GM21390 (cell line): Measurements from ENCODE around the gene MSI2.
"Not testable (repeated sequence)": the region's sequence is repeated elsewhere in the genome, so short reads cannot be mapped to it uniquely, and the experiment has no call there.

Experiments
- ATAC-seq: cut with Tn5 transposase; IDR thresholded peaks from one replicate; pipeline ENCODE4 v1.9.1; 2021; ENCODE audit not compliant: unreplicated experiment

MSI2 gene

DNA sequence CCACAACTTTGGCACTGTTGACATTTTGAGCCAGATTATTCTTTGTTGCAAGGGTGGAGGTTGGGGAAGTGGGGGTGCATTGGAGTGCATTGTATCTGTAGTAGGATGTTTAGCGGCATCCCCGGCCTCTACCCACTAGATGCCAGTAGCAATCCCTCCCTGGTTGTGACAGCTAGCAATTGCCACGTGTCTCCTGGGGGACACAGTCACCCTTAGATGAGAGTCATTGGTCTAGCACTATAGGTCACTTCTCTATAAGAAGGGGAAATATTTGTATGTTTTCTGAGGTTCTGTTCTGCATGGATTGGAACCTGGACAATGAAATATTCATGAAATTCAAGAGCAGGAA lies 32.4 kb downstream of the MSI2 start:
- no peak for ATAC-seq

DNA sequence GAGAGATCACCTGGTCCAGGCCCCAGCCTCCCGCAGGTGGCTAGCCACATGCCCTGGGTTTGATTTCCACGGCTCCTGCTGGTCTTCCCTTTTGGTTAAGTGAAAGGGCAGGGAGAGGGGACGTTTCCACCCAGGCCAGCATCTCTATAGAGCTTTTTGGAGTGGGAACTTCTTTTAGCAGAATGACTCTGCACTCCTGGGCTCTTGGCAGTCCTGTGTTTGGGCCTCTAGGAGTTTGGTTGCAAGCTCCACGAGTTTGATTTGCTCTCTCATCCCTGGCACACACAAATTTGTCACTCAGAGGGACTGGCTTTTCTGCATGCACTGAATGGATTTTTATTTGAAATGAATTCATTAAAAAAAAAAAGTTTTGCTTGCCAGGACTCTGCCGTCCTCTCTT lies 32.8 kb downstream of the MSI2 start:
- no peak for ATAC-seq

DNA sequence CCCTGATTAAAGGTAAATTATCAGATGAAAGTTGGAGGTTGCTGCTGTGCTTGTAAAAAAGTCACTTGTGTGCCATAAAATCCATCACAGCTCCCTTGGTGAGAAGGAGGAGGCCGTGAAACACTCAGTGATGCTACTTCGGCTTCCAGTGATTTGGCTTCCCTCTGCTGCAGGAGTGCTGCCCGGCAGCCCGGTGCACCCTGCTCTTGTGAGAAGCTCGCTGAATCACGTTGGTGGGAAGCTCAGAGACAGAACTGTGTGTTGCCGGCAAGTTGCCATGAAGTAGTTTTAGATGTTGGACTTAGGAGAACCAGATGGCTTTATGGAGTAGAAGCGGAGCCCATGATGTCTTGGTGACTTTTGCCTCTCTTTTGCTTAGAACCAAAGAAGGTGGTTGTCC lies 33.3 kb downstream of the MSI2 start:
- ATAC-seq, result no peak

DNA sequence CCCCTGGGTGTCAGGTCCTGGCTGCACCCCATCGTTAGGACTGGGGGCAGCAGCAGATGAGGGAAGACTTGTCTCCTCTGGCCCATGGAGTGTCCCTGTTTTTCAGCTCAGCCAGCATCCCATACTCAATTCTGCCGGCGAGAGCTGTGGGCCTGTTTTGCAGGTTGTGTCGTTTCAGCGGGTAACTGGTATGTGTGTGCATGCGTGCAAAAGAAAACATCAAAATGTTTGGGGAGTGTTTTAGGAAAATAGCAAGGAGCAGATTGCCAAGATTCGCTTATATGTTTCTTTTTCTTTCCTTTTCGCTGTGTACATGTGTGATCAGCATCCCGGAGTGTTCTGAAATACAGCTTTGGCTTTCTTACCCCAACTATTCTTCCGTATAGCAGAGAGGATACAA lies 34.7 kb downstream of the MSI2 start:
- ATAC-seq, result no peak

DNA sequence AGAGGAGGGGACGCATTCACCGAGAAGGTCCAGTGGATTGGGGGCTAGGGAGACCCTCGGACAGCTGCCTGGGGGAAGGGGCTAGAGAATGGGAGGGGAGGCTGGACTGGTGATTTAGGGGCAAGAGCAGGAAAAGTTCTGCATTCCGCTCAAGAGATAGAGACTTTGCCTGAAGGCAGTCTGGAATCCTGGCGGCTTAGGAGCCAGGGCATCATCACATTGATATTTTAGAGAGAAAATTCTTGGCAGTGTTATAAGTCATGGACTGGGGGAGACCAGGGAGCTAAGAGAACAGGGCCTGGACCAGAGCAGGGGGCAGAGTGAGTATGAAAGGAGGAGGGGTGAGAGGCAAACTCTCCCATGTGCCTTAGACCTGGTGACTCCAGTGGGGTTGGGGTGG lies 35.8 kb downstream of the MSI2 start:
- no peak for ATAC-seq

DNA sequence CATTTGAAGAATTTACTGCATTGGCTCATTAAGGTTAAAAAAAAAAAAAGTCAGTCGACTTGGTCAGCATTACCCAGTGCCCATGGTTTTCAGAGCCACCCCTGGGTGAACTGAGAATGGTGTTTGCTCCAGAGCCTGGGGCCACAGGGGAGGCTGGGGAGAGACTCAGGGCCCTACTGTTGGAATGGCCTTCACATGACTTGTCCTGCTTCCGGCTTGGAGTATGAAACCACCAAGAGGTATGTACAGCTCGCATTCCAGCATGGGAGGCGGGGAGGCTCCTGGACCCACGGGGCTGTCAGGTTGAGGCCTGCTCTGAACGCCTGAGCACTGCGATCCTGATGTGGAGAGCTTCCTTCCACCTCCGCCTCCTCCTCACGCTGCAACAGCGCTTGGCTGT lies 36.8 kb downstream of the MSI2 start:
- no peak for ATAC-seq

DNA sequence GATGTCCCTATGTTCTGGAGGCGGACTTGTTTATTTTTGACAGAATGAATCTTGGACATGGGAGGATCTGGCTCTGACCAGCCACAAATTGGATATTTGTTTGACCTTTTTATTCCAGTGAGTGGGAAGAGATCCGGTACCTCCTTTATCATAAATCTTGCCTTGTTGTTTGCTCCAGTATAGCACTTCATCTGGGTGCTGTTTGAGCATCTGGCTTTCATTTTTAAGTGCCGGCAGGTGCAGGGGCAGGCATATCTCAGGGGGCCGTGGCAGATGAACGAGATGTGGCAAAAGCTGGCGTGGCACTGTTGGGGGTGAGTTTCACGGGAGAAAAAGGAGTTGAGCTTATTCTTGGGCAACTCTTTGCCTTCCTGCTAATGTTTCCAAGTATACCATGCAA lies 37.8 kb downstream of the MSI2 start:
- ATAC-seq, result no peak

DNA sequence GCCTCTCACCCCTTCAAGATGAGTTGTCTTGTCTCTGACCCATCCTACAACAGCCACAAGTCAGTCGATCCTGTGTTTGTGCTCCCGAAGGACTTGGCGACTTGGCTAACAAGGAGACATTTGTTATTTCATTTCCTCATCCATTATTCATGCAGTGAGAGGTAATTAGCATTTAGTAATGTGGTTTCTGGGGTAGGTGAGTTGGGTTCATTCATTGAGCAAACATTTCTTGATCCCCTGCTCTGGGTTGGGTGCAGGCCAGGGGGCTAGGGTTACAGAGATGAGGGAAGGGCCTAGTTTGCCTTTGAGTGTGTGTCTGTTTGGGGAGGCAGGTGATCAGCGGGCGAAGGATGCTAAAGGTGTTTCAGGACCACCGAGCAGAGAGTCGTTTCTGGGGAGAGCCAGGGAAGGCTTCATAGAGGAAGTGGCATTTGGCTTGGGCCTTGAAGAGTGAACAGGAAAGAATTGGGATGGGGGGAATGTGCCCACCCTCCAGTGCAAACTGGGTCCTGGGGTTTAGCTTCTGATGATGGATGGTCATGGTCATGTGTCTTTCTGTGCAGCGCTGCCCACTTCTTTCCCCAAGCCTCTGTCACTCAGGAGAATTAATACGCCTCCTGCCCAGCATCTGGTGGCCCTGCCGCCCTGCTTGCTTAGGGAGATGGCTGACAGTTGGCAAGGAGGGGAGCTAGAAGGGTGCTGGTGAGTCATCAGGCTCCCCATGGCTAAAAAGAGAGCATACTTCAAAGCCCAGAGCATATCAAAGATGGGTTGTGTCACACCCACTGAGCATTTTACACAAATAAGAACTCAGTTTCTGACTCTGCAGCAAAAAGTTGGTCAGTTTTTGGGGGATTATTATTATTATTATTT lies 38.5 kb downstream of the MSI2 start:
- no peak for ATAC-seq

DNA sequence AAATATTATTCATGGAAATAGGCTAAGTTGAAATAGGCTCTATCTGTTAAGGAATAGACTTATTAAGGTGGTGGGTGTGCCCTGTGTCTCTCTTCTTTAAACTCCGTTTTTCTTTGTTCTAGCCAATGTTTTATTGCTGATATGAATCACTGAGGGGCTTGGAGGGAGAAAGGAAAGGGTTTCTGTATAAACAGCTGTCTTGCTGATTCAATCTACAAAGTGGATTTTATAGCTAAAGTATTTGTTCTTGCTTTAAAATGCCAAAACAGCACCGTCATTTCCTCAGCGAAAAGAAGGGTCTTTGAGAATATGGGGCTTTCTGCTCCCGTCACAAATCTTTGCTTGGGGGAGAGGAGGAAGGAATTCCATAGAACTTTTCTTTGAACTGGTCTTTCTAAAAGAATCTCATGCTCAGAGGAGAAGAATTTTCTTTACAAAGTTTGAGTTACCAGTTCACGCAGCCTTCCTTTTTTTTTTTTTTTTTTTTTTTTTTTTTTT lies 39.3 kb downstream of the MSI2 start:
- ATAC-seq, result no peak

DNA sequence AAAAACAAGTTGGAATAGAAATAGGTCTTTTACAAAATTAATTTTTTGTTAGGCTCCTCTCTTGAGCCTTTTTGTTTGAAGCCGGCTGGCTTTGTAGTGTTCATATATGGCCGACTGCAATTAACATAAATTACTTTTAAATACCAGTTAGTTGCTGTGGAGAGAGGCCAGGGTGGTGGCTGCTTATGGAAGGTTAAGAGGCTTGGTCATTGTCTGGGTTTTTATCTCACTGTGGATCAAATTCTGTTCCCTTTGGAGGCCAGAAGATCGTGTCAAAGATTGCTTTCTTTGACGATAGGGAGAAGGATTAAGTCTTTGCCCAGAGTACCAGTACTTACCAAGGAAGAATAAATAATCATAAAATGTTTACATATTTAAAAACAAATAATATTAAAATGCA lies 39.9 kb downstream of the MSI2 start:
- no peak for ATAC-seq

DNA sequence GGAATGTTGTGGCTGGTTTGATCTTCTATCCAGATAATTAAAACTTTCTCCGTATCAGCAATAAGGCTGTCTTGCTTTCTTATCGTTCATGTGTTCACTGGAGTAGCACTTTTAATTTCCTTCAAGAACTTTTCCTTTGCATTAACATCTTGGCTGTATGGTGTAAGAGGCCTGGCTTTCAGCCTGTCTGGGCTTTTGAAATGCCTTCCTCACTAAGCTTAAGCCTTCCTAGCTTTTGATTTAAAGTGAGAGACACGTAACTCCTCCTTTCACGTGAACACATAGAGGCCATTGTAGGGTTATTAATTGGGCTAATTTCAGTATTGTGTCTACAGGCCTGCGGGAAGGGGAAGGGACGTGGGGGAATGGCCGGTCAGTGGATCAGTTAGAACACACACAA lies 42.9 kb downstream of the MSI2 start:
- ATAC-seq, result no peak

DNA sequence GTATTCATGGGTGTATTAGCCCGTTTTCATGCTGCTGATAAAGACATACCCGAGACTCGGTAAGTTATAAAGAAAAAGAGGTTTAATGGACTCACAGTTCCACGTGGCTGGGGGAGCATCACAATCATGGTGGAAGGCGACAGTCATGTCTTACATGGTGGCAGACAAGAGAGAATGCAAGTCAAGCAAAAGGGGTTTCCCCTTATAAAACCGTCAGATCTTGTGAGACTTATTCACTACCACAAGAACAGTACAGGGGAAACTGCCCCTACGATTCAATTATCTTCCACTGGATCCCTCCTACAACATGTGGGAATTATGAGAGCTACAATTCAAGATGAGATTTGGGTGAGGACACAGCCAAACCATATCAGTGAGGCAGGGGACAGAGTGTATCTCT lies 44.3 kb downstream of the MSI2 start:
- ATAC-seq, result not testable (repeated sequence)

DNA sequence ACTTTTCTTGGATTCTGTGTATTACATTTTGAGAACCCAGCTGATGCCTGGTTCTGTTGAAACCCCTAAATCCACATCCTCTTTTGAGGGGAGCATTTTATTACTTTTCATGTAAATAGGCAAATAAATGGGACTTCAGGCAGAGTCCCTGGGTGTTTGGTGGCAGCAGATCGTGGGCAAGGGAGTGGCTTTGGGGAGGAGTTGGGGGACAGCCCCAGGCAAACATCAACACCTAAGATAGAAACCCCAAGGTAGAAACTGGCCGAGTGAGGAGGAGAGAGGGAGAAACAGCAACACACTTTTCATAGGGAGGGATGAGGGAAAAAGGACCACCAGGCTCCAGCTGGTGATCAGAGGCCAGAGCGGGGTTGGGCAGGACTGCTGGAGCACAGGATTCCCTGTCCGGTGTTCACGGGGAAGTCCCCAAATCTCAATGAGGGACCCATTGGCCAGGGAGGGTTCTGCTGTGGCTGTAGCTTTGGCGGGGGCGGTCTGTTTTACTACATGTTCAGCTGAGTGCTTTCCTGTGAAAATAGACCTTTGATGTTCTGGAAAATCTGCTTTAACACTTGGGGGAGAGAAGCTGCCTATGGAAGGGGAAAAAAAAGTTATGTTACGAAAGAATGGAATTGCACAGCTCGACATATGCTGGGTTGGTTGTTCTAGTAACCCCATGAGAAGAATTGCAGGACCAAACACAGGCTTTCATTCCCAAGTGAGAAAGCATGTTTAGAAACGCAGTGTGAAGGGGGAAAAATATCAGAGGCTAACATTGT lies 46.6 kb downstream of the MSI2 start:
- ATAC-seq, result no peak

DNA sequence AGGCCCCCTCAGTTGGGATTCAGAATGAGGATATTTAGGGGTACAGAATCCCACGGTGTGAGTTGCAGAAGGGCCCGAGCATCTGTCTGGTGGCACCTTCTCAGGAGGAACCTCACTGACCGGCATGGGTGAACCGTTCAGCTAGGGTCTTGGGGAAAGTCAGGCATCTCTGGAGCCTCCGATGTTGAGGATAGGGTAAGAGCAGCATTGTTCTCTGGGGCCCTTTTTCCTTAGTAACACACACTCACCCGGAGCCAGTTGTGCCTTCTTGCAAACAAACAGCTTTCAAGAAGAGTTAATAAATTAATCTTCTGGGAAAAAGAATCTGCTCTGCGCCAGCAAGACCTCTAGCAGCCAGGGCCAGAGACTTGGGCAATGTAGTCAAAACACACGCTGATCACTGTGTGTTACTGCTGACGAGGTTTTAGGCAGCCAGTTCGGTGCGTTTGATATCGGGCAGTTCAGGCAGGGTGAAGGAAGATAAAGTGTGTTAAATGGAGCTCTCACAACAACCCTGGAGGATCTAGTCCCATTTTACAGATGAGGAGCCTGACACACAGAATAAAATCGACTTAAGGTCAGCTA lies 48.9 kb downstream of the MSI2 start:
- no peak for ATAC-seq

DNA sequence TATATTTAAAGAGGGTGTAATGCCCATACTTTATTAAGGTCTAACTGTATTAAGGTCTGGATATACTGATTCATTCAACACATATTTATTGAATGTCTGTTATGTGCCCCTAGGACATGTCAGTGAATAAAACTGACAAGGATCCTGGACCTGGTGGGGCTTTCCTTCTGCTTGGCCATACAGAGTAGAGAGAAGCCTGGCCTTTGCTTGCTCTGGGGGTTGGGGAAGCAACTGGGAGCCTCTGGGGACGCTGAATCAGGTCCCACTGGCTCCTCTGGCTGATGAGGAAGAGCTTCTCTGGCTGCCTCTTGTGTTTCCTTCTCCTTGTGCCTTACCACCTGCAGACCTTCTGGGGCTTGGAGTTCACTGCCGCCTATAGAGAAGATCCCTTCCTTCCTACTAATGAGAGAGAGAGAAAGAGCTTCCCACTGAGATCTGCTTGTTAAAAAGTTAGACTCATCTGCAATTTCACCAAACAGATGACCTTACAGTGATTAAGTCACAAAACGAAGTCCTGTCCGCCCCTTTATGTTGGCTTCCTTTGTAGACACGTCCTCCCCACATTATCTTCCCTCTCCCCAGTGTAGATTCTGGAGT lies 49.7 kb downstream of the MSI2 start:
- ATAC-seq, result no peak

DNA sequence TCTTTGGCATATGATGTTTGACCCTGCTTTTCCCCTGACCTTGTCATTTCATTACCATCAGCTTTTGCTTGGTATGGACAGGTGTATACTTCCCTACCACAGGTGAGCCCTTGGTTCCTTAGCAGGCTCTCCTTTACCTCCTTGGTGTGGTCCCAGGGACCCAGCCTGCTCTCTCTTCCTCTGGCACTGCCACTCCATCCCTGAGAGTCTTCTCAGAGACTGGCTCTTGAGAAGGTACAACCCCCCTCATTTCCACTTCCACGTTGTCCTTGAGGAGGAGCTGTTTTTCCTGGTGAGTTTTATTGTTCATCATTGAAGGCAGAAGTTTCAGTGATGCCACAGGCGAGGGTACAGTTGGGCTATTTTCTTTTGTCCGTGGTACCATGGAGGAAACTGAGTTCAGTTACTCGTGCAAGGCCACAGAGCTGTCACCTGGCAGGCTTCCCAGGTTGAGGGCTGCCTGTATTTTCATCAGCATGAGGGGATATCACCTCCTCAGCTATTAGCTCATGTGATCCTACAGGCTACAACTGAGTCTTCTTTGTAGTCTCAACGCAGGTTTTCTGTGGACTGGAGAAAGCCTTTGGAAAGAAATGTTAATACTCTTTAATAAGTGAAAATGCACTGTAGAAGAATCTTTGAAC lies 52.3 kb downstream of the MSI2 start:
- ATAC-seq, result no peak

DNA sequence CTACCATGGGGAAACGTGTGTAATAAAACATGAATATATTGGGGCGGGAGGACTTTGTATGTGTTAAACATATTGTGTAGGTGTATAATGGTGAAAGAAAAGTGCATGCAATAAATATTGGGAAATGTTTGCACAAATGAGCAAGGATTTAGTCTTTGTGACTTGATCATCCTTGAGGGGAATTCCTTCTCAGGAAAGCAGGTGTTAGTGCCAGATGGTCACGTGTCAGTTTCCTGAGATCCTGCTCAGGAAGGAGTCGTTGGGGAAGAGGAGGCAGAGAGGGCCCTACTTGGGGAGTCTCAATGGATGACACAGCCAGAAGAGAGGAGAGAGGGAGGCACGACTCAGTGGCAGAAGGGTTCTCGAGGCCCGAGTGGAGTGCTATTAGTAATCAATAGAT lies 53.2 kb downstream of the MSI2 start:
- no peak for ATAC-seq

DNA sequence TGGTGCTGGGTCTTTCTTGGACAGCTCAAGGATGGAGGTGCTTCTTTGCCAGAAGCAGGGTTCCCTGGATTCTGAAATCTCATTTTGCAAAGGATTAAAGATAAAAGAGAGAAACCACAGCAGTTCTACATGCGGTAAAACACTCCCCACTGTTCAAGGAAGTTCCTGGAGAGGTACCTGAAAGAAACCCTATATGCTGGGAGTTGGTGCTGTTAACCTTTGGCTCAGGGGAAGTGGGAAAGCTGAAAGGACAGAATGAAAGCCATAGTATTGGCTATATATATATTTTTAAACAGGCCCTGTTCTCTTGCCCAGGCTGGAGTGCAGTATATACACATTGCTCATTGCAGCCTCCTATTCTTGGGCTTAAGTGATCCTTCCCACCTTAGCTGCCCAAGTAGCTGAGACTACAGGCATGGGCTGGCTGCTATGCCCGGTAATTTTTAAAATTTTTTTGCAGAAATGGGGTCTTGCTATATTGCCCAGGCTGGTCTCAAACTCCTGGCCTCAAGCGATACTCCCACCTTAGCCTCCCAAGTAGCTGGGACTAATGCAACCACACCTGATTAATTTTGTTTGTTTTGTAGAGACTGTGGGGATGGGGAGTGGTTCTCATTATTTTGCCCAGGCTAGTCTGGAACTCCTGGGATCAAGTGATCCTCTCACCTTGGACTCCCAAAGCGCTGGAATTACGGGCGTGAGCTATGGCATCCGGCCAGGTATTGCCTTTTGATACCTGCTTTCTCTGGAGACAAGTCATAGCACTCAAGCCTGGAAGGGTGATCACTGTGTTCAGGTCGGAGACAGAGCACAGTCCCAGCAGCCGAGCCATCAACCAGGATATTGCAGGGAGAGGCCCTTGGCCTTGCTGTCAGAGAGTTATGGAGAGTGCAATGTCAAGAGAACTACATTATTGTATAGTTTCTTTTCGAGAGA lies 55.2 kb downstream of the MSI2 start:
- ATAC-seq, result no peak

DNA sequence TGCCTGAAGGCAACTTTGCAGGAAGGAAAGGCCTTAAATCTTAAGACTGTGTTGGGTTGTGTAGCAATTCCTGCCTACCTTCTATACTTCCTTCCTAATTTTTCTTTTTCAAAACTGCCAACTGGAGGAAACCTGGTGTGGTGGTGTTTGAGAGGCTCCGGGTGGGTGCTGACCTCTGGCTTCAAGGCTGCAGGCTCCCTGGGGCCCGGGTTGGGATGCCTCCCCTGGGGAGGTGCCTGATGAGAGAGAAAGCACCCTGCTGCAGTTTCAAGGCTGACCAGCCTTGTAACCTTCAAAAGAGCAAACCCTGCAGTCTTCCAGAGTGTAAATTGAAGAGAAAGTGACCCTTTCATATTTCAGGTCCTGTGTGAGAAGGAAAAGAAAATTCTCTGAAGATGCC lies 55.9 kb downstream of the MSI2 start:
- no peak for ATAC-seq
